A549 (cell line): ENCODE measurements around the gene PDSS1. TPM values are rescaled to one million over a fixed set of nuclear protein-coding genes. Genes with fewer than 3 reads are reported as not detected.
"Not testable (repeated sequence)": the region's sequence is repeated elsewhere in the genome, so short reads cannot be mapped to it uniquely, and the experiment has no call there.

Experiments used
- ATAC-seq, 2 experiments: fragments of 200-7000 bp in 1 of 2; fragments of >200 bp in 1 of 2; cut with Nextera tagmentation in 1 of 2; cut with Tn5 transposase in 1 of 2; 3 replicates each; pipeline versions ENCODE4 v1.8.0 to v1.9.1; 2018 to 2020; ENCODE audit warnings: mild to moderate bottlenecking in 1 of 2, moderate library complexity in 1 of 2
- CTCF ChIA-PET: fragments of 300-600 bp; sonication (Branson Sonifier 250); formaldehyde crosslinking; extraction: SDS; loops from one replicate; lab custom pipeline; 2021; ENCODE audit warnings: antibody characterized with exemption, inconsistent platforms; lab: Yijun Ruan, JAX
- POLR2A ChIA-PET: fragments of 350-600 bp; formaldehyde crosslinking; extraction: SDS; loops from one replicate; lab custom pipeline; 2021; ENCODE audit warnings: antibody characterized with exemption, inconsistent platforms; lab: Yijun Ruan, JAX
- DNase-seq, 2 experiments: peaks; one replicate each; pipeline versions ENCODE4 v3.0.0 to v3.0.0-alpha.2; 2011 to 2016; ENCODE audit warnings: low read depth in 1 of 2, low spot score in 1 of 2
- FAIRE-seq: peaks from 2 replicates; lab custom pipeline; 2011; peaks lifted over from hg19 to GRCh38; lab: Jason Lieb, UNC
- H3K27ac ChIP-seq, 2 experiments: fragments of >200 bp; sonication (Bioruptor Twin); formaldehyde crosslinking; 3 replicates each; pipeline ENCODE4 v1.5.1; 2016 to 2017
- H3K4me1 ChIP-seq: fragments of >200 bp; sonication (Bioruptor Twin); formaldehyde crosslinking; 3 replicates; pipeline ENCODE4 v1.6.1; 2016
- H3K4me2 ChIP-seq: fragments of >200 bp; sonication (Bioruptor Twin); formaldehyde crosslinking; 3 replicates; pipeline ENCODE4 v1.6.1; 2016
- H3K4me3 ChIP-seq: fragments of >200 bp; sonication (Bioruptor Twin); formaldehyde crosslinking; 3 replicates; pipeline ENCODE4 v1.5.1; 2016
- H3K9me3 ChIP-seq: fragments of >200 bp; sonication (Bioruptor Twin); formaldehyde crosslinking; 3 replicates; pipeline ENCODE4 v1.6.1; 2016
- BHLHE40 ChIP-seq: IDR thresholded peaks from 2 replicates; pipeline ENCODE4 v1.6.1; 2012; ENCODE audit warnings: low read depth, low read length, inconsistent platforms
- CEBPB ChIP-seq, 2 experiments: fragments of >200 bp in 1 of 2; sonication (Bioruptor Twin) in 1 of 2; formaldehyde crosslinking in 1 of 2; IDR thresholded peaks; 2 replicates each; pipeline ENCODE4 v1.6.1; 2012 to 2016
- CHD4 ChIP-seq: fragments of 200-600 bp; sonication (generic); IDR thresholded peaks from 2 replicates; pipeline ENCODE4 v1.6.1; 2016; ENCODE audit warnings: antibody characterized with exemption, mild to moderate bottlenecking, borderline replicate concordance
- EHF ChIP-seq: fragments of 250-450 bp; sonication (Bioruptor Pico); IDR thresholded peaks from 2 replicates; pipeline ENCODE4 v1.5.0; 2020; ENCODE audit warnings: mild to moderate bottlenecking
- EHMT2 ChIP-seq: fragments of 200-600 bp; sonication (generic); IDR thresholded peaks from 2 replicates; pipeline ENCODE4 v1.6.1; 2016; ENCODE audit warnings: antibody characterized with exemption, low read depth, mild to moderate bottlenecking, moderate library complexity
- FOXS1 ChIP-seq: fragments of 250-450 bp; sonication (Bioruptor Pico); IDR thresholded peaks from 2 replicates; pipeline ENCODE4 v1.5.0; 2020; ENCODE audit warnings: mild to moderate bottlenecking, moderate library complexity
- GATA3 ChIP-seq: IDR thresholded peaks from 2 replicates; pipeline ENCODE4 v1.6.1; 2012; ENCODE audit warnings: borderline replicate concordance
- HOXA7 ChIP-seq: fragments of 250-450 bp; sonication (Bioruptor Pico); IDR thresholded peaks from 2 replicates; pipeline ENCODE4 v1.5.0; 2020; ENCODE audit warnings: mild to moderate bottlenecking, moderate library complexity
- KDM5A ChIP-seq: fragments of 200-600 bp; sonication (generic); IDR thresholded peaks from 2 replicates; pipeline ENCODE4 v1.6.1; 2016; ENCODE audit warnings: antibody characterized with exemption, mild to moderate bottlenecking
- MAFK ChIP-seq: fragments of 450-650 bp; IDR thresholded peaks from 2 replicates; pipeline ENCODE4 v1.6.1; 2014; ENCODE audit not compliant: partially characterized antibody
- MAZ ChIP-seq: fragments of 150-350 bp; IDR thresholded peaks from 2 replicates; pipeline ENCODE4 v1.6.1; 2014; ENCODE audit warnings: antibody characterized with exemption, low read depth, low read length, borderline replicate concordance
- NPAS2 ChIP-seq: fragments of 250-450 bp; sonication (Bioruptor Pico); IDR thresholded peaks from 2 replicates; pipeline ENCODE4 v1.8.0; 2022; ENCODE audit warnings: mild to moderate bottlenecking, moderate library complexity, borderline replicate concordance
- POLR2A ChIP-seq: IDR thresholded peaks from 2 replicates; pipeline ENCODE4 v1.6.1; 2012; ENCODE audit warnings: mild to moderate bottlenecking, low read length
- RAD21 ChIP-seq, 2 experiments: fragments of >200 bp in 1 of 2; sonication (Bioruptor Twin) in 1 of 2; formaldehyde crosslinking in 1 of 2; IDR thresholded peaks in 1 of 2; conservative IDR thresholded peaks in 1 of 2; 2 replicates in 1 of 2; 3 replicates in 1 of 2; pipeline ENCODE4 v1.6.1; 2012 to 2018; ENCODE audit warnings: inconsistent platforms in 1 of 2
- SMC3 ChIP-seq: fragments of >200 bp; sonication (Bioruptor Twin); formaldehyde crosslinking; IDR thresholded peaks from 3 replicates; pipeline ENCODE4 v1.6.1; 2018; ENCODE audit warnings: inconsistent platforms
- TFCP2L1 ChIP-seq: fragments of 250-450 bp; sonication (Bioruptor Pico); IDR thresholded peaks from 2 replicates; pipeline ENCODE4 v1.5.0; 2021; ENCODE audit warnings: mild to moderate bottlenecking
- ZC3H11A ChIP-seq: fragments of 450-650 bp; IDR thresholded peaks from 2 replicates; pipeline ENCODE4 v1.6.1; 2014; ENCODE audit warnings: antibody characterized with exemption, mild to moderate bottlenecking
- ZFP36 ChIP-seq: fragments of 450-650 bp; IDR thresholded peaks from 2 replicates; pipeline ENCODE4 v1.6.1; 2014; ENCODE audit warnings: borderline replicate concordance; ENCODE audit not compliant: partially characterized antibody
- ZSCAN20 ChIP-seq: fragments of 250-450 bp; sonication (Bioruptor Pico); IDR thresholded peaks from 2 replicates; pipeline ENCODE4 v1.8.0; 2022; ENCODE audit warnings: mild to moderate bottlenecking, moderate library complexity
- WGBS: methylation state at CpG from one replicate; pipeline ENCODE4 v1.1.6; 2017; ENCODE audit errors: missing lambda C conversion rate; 5-methylcytosine and 5-hydroxymethylcytosine counted together
- polyA plus RNA-seq, 4 experiments: library from polyadenylated mRNA; depleted of rRNA in 3 of 4; stranded (reverse); fragments of >200 nt; fragmentation: RNase III in 1 of 4; extraction: RNeasy Plus Mini Kit Qiagen cat#74134 plus additional on column Dnase treatment in 1 of 4; gene quantifications; 2 replicates in 3 of 4; 3 replicates in 1 of 4; pipeline ENCODE4 v1.2.3, GENCODE V29; 2011 to 2017
- TF ChIP-seq, protein P1 (sequence below): IDR thresholded peaks from 2 replicates; pipeline ENCODE4 v1.6.1; 2012
- TF ChIP-seq, protein P2 (sequence below): fragments of >200 bp; sonication (Bioruptor Twin); formaldehyde crosslinking; IDR thresholded peaks from 3 replicates; pipeline ENCODE4 v1.5.1; 2016
- TF ChIP-seq, protein P3 (sequence below): IDR thresholded peaks from 2 replicates; pipeline ENCODE4 v1.6.1; 2012; ENCODE audit warnings: low read depth, borderline replicate concordance
- TF ChIP-seq, protein P4 (sequence below): fragments of >200 bp; sonication (Bioruptor Twin); formaldehyde crosslinking; IDR thresholded peaks from 3 replicates; pipeline ENCODE4 v1.6.1; 2016
- TF ChIP-seq, protein P5 (sequence below): IDR thresholded peaks from 2 replicates; pipeline ENCODE4 v1.6.1; 2012

Gene PDSS1
- polyA plus RNA-seq, 2 of the 4 experiments (the other 2 are of a cell fraction) = 14.9 to 24.8 TPM

DNA sequence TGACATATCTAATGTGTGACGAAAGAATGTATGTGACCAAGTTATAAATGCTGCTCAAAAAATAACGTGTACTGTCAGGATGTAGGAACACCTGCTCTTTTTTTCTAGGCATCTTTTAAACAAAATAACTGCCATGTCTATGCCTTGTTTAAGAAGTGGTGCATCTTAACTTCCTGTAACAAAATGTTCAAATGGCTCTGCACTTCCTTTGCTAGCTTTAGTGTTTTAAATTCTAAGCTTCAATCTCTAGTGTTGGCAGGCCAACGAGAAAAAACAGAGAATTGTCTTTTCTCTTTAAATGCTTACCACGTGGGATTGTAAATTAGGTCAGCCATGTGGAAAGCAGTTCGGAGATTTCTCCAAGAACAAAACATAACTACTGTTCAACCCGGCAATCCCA lies 14.6 kb upstream of the PDSS1 start:
- FAIRE-seq (no peak), ATAC-seq (no peak), DNase-seq (no peak)
- Histone ChIP-seq H3K4me3 (no peak overlapping the region), H3K4me2 (no peak overlapping the region), H3K27ac (no peak overlapping the region), H3K9me3 (no peaks in the 10 kb centered on the region), H3K4me1 (peaks cover 7% of the 10 kb centered on the region; the same call in 1 of the 3 replicates)
- CTCF ChIA-PET = interaction anchor here (0.9 to 1.3 kb wide), 4 partner anchors 14 to 200 kb away, joined by 3 to 5 read pairs (median 4); no protein-coding TSS in a partner anchor
- no peak for TF ChIP-seq TFCP2L1 (CRISPR knock-in tag)
- no peak for TF ChIP-seq EHF
- TF ChIP-seq SMC3 = no peak
- TF ChIP-seq, protein P1, sequence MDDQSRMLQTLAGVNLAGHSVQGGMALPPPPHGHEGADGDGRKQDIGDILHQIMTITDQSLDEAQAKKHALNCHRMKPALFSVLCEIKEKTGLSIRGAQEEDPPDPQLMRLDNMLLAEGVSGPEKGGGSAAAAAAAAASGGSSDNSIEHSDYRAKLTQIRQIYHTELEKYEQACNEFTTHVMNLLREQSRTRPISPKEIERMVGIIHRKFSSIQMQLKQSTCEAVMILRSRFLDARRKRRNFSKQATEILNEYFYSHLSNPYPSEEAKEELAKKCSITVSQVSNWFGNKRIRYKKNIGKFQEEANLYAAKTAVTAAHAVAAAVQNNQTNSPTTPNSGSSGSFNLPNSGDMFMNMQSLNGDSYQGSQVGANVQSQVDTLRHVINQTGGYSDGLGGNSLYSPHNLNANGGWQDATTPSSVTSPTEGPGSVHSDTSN = no peak
- POLR2A ChIA-PET = no interaction called here
- 56% methylated on average over 6 of the region's 6 CpGs for WGBS

DNA sequence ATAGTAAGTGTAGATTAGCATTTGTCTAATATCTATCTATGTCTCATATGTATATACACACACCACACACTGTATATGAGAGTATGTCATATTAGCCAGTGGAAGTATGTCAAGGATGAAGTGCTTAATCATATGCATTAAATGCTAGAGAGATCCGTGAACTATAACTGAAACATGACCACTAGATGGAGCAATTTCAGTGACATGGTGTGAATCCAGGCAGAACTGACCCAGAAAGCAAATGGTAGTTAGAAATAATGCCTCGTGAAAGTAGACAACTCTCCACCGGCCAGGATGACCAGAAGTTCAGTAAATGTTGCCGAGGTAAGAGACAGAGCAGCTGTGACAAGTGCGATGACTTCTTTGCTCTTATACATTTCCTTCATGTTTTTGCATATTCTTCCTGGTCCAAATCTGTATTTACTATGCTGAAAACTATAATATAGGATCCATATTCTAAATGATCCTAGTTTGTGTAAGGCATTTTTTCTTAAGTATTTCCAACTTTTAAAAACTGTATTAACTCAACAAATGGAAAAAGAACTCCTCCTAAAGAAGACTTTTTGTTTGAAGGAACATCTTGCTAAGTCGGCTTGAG lies 12.7 kb upstream of the PDSS1 start:
- POLR2A ChIA-PET, H3K27ac ChIP-seq, H3K4me3 ChIP-seq, H3K4me1 ChIP-seq, H3K9me3 ChIP-seq: not testable (repeated sequence)
- whole genome bisulfite sequencing = 16% methylated on average over 6 of the region's 6 CpGs
- peak overlapping the region; percentile 62 for H3K4me2 ChIP-seq
- FAIRE-seq (peak; percentile 99), DNase-seq (peak; percentile 34 to 65), ATAC-seq (peak; percentile 88 to 97)
- peak; percentile 33; the same call in 1 of the 3 replicates for TF ChIP-seq SMC3
- TF ChIP-seq, protein P2, sequence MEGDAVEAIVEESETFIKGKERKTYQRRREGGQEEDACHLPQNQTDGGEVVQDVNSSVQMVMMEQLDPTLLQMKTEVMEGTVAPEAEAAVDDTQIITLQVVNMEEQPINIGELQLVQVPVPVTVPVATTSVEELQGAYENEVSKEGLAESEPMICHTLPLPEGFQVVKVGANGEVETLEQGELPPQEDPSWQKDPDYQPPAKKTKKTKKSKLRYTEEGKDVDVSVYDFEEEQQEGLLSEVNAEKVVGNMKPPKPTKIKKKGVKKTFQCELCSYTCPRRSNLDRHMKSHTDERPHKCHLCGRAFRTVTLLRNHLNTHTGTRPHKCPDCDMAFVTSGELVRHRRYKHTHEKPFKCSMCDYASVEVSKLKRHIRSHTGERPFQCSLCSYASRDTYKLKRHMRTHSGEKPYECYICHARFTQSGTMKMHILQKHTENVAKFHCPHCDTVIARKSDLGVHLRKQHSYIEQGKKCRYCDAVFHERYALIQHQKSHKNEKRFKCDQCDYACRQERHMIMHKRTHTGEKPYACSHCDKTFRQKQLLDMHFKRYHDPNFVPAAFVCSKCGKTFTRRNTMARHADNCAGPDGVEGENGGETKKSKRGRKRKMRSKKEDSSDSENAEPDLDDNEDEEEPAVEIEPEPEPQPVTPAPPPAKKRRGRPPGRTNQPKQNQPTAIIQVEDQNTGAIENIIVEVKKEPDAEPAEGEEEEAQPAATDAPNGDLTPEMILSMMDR = peak; percentile 56
- TF ChIP-seq RAD21 (conservative IDR thresholded peaks at IDR 0.05 in 1 of 2, IDR thresholded peaks at IDR 0.05 in 1 of 2) = peak in 1 of 2 experiments; percentile 37; a peak in 3 of 5 replicates
- CTCF ChIA-PET = interaction anchor here (0.6 to 1.9 kb wide), 7 partner anchors 12 to 753 kb away, joined by 3 to 5 read pairs (median 4); no protein-coding TSS in a partner anchor

DNA sequence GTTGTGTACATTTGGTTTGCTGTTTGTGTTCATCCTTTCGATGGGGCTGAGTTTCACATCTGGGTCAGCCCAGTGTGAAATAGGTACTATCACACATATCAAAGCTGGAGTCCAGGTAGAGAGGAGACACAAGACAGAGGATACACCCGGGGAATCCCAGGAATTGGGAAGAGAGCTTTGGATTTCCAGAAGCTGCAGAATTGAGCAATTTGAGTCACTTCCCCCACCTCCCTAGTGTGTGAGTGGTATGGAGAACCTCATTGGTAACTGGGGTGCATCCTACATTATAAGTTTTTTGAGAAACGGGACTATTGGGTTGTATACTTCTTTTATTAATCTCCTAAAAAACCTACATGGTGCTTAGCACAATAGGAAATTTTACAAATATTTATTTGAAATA lies 12.1 kb upstream of the PDSS1 start:
- H3K27ac ChIP-seq = no peak overlapping the region
- CTCF ChIA-PET = interaction anchor here (0.6 to 1.9 kb wide), 7 partner anchors 11 to 753 kb away, joined by 3 to 7 read pairs (median 4); partner anchors contain the start of gene YME1L1
- TF ChIP-seq GATA3 (no peak), NPAS2 (CRISPR knock-in tag) (no peak), KDM5A (no peak), ZSCAN20 (CRISPR knock-in tag) (no peak), BHLHE40 (no peak), CEBPB (IDR thresholded peaks at IDR 0.05) (no peak), TFCP2L1 (CRISPR knock-in tag) (no peak), POLR2A (no peak), ZC3H11A (no peak), HOXA7 (CRISPR knock-in tag) (no peak), EHMT2 (no peak), MAFK (no peak), ZFP36 (no peak), MAZ (no peak), FOXS1 (no peak), CHD4 (no peak)
- TF ChIP-seq, protein P3, sequence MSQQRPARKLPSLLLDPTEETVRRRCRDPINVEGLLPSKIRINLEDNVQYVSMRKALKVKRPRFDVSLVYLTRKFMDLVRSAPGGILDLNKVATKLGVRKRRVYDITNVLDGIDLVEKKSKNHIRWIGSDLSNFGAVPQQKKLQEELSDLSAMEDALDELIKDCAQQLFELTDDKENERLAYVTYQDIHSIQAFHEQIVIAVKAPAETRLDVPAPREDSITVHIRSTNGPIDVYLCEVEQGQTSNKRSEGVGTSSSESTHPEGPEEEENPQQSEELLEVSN = no peak
- TF ChIP-seq, protein P2 = no peak
- TF ChIP-seq, protein P4, sequence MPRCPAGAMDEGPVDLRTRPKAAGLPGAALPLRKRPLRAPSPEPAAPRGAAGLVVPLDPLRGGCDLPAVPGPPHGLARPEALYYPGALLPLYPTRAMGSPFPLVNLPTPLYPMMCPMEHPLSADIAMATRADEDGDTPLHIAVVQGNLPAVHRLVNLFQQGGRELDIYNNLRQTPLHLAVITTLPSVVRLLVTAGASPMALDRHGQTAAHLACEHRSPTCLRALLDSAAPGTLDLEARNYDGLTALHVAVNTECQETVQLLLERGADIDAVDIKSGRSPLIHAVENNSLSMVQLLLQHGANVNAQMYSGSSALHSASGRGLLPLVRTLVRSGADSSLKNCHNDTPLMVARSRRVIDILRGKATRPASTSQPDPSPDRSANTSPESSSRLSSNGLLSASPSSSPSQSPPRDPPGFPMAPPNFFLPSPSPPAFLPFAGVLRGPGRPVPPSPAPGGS = no peak
- TF ChIP-seq, protein P5, sequence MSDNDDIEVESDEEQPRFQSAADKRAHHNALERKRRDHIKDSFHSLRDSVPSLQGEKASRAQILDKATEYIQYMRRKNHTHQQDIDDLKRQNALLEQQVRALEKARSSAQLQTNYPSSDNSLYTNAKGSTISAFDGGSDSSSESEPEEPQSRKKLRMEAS = no peak
- TF ChIP-seq, all 56 proteins: peak for 0
- 47% methylated on average over 3 of the region's 3 CpGs for WGBS
- Histone ChIP-seq H3K4me3 (no peak overlapping the region), H3K4me2 (no peak overlapping the region), H3K4me1 (peaks cover 7% of the 10 kb centered on the region; the same call in 1 of the 3 replicates), H3K9me3 (no peaks in the 10 kb centered on the region)
- POLR2A ChIA-PET = no interaction called here
- ATAC-seq (no peak), FAIRE-seq (no peak), DNase-seq (no peak)
